Medulla oblongata (tissue), 1 donor: ENCODE results near the gene RPS8.
A peak's percentile ranks its signal among the peaks of the same experiment; 100 is the strongest.
"Not testable (repeated sequence)": the region's sequence is repeated elsewhere in the genome, so short reads cannot be mapped to it uniquely, and the experiment has no call there.

Experiments
- DNase-seq: peaks from one replicate; pipeline ENCODE4 v3.0.0-alpha.2; 2015; ENCODE audit errors: extremely low spot score

RPS8 gene

GRCh38 chr1:44820328-44821239 is 45.2 kb downstream of the RPS8 start:
- DNase-seq, result no peak

GRCh38 chr1:44821240-44821715 is 45.9 kb downstream of the RPS8 start:
- no peak for DNase-seq

- DNase-seq, result no peak
Observed at GRCh38 chr1:44822131-44822701, 46.9 kb downstream of the RPS8 start.

- DNase-seq, result no peak
Observed at GRCh38 chr1:44822981-44823451, 47.7 kb downstream of the RPS8 start.

GRCh38 chr1:44824392-44824791 is 49.1 kb downstream of the RPS8 start:
- not testable (repeated sequence) for DNase-seq

GRCh38 chr1:44826375-44827196 is 51.2 kb downstream of the RPS8 start:
- DNase-seq, result peak; percentile 77

GRCh38 chr1:44827197-44828002 is 52.1 kb downstream of the RPS8 start:
- no peak for DNase-seq

GRCh38 chr1:44828003-44828651 is 52.8 kb downstream of the RPS8 start:
- DNase-seq, result no peak
